DMS53 (cell line): Measurements from ENCODE around the gene SPDYE3.
"Not testable (repeated sequence)": the region's sequence is repeated elsewhere in the genome, so short reads cannot be mapped to it uniquely, and the experiment has no call there.

Source experiments
- DNase-seq: peaks from one replicate; lab custom pipeline; 2025; lab: John Stamatoyannopoulos, UW

Gene SPDYE3, protein sequence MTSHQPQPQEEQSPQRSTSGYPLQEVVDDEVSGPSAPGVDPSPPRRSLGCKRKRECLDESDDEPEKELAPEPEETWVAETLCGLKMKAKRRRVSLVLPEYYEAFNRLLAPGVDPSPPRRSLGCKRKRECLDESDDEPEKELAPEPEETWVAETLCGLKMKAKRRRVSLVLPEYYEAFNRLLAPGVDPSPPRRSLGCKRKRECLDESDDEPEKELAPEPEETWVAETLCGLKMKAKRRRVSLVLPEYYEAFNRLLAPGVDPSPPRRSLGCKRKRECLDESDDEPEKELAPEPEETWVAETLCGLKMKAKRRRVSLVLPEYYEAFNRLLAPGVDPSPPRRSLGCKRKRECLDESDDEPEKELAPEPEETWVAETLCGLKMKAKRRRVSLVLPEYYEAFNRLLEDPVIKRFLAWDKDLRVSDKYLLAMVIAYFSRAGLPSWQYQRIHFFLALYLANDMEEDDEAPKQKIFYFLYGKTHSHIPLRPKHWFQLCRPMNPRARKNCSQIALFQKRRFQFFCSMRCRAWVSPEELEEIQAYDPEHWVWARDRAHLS

DNA sequence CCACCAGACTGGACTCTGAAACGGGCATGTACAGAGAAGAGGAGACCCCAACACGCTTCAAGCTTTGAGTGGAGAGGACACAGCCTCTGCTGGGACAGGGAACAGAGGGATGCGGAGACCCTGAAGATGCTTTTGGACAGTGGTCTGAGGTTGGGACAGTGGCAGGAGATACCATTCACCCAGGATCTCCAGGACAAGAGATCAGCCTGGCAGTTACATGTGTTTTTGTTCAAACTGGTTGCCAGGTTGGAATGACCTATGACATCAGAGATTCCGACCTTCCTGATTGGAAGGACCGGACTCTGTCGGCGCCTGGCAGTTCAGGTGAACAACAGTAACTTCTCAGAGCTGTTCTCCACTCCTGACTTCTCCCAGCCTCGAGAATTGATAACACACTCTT is at the start of gene SPDYE3:
SPDYE3 (plus strand) TSS at position 301 of the 400 bp plus-strand sequence. CDS start 184 bp downstream, outside the sequence.
- not testable (repeated sequence) for DNase-seq

DNA sequence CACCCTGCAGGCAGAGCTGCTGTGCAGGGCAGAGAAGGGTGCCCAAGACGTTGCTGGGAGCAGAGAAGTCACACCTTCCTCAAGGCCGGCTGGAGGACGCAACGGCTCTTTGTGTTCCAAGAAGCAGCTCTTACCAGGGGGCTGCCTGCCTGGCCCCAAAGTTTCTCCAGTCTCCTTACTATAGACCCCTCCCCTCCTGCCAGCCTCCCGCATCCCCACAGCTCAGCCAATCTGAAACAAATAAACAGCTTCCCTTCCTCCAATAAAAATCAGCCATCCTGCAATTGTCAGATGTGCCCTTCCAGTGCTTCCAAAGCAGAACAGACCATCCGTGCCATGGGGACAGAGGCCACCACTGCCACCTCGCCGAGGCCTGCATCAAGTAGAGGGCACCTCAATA is 47.5 kb upstream of the SPDYE3 start:
- DNase-seq: not testable (repeated sequence)

DNA sequence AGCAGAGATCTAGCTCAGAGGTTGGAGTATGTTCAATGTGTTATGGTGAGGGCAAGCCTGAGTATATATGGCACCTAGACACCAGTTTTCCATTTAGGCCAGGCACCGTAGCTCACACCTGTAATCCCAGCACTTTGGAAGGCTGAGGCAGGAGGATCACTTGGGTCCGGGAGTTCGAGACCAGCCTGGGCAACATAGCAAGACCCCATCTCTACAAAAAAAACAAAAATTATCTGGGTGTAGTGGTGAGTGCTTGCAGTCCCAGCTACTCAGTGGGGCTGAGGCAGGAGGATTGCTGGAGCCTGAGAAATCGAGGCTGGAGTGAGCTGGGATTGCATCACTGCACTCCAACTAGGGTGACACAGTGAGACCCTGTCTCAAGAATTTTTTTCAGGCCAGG is 44.6 kb upstream of the SPDYE3 start:
- not testable (repeated sequence) for DNase-seq

DNA sequence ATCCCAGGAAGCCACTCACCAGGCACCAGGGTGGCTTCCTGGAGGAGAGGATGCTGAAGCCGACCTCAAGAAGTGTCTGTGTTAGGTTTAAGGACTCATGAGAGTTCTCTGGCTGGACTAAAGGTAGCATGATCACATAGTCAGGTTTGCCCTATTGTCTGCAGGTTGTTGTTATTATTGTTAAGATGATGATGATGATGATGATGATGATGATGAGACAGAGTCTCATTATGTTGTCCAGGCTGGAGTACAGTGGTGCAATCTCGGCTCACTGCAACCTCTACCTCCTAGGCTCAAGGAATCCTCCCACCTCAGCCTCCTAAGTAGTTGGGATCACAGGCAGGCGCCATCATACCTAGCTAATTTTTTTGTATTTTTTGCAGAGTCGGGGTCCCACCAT is 43.3 kb upstream of the SPDYE3 start:
- not testable (repeated sequence) for DNase-seq

DNA sequence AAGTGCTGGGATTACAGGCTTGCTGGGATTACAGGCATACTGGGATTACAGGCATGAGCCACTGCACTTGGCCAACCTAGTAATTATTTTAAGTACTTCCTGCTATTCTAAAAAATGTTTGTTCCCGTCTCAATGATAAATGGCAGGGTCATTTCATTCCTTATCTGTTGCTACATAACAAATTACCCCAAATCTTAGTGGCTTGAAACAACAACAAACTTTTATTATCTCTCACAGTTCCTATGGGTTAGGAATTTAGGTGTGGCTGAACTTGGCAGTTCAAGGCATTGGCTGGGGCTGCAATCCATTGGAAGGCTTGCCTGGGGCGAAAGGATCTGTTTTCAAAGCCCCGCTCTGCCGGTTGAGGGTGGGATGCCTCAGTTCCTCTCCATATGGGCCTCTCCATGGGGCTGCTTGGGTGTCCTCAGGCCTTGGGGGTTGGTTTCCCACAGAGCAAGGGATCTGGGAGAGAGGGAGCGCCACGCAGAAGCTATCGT is 42.8 kb upstream of the SPDYE3 start:
- DNase-seq: not testable (repeated sequence)

DNA sequence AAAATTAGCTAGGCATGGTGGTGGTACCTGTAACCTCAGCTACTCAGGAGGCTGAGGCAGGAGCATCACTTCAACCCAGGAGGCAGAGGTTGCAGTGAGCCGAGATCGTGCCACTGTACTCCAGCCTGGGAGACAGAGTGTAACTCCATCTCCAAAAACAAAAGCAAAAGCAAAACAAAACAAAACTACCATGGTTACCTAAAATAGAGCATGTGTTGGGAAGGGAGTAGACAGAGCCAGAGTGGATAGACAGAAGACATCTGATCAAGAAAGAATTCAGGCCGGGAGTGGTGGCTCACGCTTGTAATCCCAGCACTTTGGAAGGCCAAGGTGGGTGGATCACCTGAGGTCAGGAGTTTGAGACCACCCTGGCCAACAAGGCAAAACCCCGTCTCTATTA is 41.7 kb upstream of the SPDYE3 start:
- DNase-seq: not testable (repeated sequence)

DNA sequence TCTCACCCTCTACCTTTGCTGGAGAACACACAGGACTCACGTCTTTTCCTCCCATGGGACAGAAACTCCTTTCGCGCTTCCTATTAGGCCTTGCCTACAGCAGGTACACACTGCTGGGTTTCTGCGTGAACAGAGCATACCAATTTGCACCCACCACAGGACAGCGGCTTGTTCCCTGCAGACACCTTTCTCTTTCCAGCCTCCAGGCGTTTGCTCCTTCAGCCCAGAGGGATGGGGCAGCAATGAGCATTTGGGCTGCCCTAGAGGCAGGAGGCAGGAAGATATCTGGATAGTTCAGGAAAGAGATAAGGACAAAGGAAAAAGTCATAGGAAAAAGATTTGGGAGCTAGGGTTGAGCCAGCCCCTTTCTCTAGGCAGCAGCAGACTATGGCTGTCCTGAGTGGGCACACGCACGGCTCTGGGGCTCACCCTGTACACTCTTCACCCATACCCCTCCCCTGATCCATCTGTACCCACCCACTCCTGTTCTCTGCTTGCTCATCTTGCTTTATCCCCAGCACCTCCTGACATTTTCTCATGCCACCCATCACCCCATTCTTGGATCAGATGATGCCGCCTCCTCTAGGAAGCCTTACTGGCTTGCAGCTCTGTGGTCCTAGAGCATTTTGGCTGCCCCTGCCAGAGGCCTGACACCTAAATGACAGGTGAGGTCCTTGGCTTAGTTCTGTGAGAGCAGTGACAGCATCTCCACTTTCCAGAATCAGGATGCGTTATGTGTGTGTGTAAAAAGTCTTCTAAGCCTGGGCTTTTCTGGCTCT is 40.7 kb upstream of the SPDYE3 start:
- DNase-seq: no peak

DNA sequence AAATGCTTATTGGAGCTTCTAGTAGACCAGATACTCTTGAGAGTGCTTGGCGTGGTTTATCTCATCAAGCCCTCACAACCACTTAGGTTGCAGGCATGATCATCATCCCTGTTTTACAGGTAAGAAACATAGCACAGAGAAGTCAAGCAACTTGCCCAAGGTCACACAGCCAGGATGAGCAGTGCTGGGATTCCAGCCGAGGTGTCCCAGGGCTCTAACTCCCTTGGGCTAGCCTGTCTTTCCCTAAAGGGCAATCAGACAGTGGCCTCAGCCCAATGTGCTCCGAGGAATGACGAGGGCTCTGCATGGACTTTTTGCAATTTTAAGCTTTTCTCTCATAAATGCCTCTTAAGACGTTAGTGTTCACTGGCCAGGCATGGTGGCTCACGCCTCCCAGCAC is 39.9 kb upstream of the SPDYE3 start:
- no peak for DNase-seq

DNA sequence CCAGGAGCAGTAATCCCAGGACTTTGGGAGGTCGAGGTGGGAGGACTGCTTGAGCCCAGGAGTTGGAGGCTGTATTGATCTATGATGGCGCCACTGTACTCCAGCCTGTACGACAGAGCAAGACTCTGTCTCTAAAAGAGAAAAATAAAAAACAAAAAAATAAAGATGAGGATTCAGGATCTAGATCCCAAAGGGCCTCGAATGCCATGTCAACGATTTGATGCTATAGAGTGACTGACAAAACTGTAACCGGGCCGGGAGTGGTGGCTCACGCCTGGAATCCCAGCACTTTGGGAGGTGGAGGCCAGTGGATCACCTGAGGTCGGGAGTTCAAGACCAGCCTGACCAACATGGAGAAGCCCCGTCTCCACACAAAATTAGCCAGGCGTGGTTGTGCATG is 38.6 kb upstream of the SPDYE3 start:
- DNase-seq: not testable (repeated sequence)

DNA sequence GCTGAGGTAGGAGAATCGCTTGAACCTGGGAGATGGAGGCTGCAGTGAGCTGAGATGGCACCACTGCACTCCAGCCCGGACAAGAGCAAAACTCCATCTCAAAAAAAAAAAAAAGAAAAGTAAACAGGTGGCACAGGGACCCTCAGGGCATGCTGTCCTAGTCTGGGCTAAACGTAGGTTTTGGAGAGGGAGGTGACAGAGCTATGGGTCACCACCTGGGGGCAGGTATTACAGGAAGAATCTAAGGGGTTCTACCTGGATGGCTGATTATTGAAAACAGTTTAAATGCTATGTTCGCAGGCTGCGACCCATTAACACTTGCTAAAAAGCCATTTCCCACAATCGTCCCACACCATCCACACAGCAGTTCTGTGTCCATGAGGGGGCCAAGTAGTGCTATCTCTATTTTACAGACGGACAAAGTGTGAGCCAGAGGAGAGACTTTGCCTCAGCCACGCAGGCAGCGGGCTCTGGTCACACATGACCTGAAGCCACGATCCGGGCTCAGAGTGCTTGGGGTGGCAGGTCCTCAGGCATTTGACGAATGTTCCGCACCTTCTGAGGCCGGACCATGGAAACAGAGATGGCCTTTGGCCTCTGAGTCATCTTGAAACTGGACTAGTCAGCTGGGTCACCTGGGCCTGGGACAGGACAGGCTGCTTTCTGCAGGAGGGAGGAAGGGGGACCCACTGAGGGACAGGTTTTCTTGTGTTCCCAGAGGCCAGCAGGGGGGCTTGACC is 38.0 kb upstream of the SPDYE3 start:
- peak; percentile 65 for DNase-seq

DNA sequence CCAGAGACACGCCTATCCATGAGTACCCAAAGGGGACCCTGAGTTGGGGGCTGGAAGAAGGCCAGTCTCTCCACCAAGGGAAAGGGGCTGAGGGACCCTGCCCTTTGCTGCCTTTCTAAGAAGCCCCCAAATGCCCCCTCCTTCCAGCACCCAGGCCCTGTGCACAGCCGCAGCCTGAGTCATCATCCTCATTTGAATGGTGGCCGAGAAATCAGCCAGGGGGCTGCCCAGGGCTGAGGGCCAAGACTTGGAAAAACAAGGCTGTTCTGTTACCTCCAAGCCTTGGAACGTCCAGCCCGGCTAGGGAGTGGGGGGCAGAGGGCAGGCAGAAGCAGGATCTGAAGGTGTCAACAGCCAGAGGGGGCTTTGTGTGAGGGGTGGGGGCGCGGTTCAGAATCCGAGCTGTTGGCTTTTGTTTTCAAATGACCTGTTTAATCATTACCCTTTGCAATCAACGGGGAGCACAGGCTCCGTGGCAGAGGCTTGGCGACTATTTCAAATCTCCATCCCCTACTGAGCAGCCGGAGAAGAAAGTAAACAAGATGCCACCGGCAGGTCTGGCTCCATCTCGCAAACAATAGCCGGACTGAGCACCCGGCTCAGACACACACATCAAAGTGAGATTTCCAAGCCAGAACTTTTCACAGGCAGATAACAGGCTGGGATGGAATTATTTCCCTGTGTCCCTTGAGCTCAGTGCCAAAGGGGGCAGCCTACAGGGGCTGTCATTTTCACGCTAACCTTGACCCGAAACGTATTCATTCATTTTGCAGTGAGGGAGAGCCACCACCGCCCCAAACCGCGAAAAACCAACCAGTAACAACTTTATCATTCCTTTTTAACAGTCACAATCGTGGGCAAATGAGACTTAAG is 37.2 kb upstream of the SPDYE3 start:
- peak; percentile 46 for DNase-seq

DNA sequence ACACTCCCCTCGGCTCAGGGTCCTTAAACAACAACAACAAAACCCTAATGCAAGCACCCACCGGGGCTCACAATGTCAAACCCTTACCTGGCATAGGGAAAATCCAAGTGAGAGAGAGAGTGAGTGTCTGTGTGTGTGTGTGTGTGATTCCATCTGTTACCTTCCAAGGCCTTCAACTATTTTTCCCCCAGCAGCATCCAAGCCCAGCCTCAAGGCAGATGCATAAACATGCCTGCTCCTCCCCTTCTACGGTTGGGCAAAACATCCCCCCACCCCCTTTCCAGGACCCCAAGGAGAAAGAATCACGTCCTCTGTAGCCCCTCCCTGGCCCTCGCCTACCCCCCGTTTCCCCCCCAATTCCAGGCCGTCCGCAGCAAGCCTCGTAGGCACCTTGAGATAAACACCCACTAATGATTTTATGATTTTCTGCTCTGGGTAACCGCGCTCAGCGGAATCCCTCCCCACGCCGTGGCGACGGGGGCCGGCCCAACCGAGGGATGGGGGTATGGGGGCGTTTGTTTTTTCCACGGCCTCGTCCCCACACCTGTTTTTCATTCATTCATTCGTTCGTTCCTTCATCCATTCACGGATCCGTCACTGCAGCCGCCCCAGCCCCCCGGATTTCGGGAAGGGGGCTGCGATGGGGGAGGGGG is 36.4 kb upstream of the SPDYE3 start:
- peak; percentile 71 for DNase-seq

DNA sequence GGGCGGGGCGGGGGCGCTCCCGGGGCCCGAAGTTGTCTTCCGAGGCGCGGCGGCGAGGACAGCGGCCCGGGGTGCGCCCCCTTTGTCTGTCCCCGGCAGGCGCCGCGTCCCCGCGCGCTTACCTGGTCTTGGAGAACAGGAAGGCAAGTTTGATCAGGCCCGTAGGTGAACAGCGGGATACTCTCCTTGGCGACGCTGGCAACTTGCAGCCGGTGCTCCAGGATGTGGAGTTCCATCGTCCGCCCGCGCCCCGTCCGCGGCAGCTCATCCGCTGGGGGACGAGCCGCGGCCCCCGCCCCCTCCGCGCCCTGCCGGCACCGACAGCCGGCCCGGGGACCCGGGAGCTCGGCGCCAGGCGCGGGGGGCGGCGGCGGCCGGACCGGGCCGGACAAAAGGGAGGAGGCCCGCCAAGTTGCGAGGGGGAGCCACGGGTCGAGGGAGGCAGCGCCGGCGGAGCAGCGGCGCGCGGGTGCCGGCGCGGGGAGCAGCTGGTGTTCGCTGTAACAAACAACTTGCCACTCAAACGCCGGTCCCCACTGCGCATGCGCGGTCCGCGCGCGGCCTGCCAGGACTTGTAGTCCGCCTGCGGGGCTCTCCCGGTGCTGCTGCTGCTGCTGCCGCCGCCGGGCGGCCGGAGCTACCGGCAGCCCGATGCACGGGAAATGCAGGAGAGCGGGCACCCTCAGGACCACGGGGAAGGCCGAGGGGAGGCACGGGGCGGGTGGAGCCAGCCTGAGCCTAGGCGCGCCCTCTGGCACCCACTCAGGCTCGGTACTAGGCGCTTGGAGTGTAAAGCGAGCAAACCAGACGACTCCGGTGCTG is 35.6 kb upstream of the SPDYE3 start:
- peak; percentile 98 for DNase-seq

DNA sequence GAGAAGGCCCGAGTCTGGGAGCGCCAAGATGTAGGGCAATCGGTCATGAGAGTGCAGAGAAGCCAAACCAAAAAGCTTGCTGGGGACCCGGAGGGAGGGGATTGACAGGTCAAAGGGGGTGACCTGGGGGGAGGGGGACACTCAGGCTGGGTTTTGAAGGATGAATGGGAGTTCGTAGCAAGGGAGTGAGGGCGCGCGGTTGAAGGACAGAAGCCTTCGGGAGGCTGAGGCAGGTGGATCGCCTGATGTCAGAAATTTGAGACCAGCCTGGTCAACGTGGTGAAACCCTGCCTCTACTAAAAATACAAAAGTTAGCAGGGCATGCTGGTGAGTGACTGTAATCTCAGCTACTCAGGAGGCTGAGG is 35.0 kb upstream of the SPDYE3 start:
- not testable (repeated sequence) for DNase-seq

DNA sequence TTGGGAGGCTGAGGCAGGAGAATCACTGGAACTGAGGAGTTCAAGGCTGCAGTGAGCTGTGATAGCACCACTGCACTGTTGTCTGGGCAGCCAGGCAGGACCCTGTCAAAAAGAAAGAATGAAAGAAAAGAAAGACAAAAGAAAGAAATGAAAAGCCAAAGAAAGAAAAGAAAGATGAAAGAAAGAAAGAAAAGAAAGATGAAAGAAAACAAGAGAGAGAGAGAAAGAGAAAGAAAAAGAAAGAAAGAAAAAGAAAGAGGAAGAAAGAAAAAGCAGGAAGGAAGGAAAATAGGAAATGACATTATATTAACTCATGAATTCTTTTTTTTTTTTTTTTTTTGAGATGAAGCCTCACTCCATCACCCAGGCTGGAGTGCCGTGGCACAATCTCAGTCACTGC is 32.4 kb upstream of the SPDYE3 start:
- no peak for DNase-seq

DNA sequence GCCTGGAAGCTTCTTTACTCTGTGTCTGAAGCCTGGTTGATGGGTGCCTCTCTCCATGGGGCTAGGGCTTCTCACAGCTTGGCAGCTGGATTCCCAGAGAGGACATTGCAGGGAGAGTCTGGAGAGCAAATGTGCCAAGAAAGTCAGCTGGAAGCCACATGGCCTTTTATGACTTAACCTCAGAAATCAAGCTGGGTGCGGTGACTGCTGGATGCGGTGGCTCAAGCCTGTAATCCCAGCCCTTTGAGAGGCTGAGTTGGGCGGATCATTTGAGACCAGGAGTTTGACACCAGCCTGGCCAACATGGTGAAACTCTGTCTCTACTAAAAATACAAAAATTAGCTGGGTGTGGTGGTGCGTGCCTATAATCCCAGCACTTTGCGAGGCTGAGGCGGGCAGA is 31.4 kb upstream of the SPDYE3 start:
- DNase-seq: not testable (repeated sequence)

DNA sequence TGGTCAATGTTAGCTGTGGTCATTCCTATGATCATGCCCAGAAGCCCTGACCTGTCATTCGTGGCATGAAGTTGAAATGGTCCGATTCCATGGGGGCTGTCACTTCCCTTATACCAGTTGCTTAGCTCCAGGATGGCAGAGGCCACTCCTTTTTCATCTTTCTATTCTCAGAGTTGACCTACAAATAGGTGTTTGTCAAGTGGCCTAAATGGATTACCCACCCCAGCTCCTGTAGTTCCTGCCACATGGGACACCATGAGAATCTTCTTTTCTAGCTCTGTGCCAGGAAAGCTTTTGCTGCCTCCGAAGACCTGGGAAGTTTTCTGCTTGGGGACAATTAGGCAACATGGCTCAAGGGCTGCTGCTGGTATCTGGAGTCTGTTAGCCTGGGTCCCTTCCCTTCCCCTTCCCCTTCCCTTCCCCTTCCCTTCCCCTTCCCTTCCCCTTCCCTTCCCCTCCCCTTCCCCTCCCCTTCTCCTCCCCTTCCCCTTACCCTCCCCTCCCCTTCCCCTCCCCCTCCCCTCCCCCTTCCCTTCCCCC is 25.4 kb upstream of the SPDYE3 start:
- DNase-seq: not testable (repeated sequence)

DNA sequence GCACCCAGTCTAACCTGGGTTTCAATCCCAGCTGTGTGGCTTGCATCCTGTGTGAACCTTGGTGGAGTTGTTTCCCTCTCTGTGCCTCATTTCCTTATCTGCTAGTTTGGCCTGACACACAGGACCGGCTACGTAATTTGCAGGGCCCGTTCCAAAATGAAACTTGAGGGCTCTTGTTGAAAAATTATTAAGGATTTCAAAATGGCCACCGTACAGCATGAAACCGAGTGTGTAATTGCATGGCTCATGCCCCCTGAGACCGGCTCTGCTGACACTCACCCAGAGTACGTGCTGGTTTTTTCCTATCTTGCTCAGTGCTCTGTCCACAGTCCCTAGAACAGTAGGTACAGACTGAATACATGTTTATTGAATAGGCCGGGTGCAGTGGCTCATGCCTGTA is 24.4 kb upstream of the SPDYE3 start:
- not testable (repeated sequence) for DNase-seq
